K562 (cell line): Measurements from ENCODE around the gene TRAK1. TPM values are rescaled to one million over a fixed set of nuclear protein-coding genes. Genes with fewer than 3 reads are reported as not detected.
A peak's percentile ranks its signal among the peaks of the same experiment; 100 is the strongest.

Experiments
- ATAC-seq: fragments of 200-7000 bp; cut with Tn5 transposase; 3 replicates; pipeline ENCODE4 v1.9.1; 2020; ENCODE audit warnings: moderate library complexity
- BruUV-seq: library from RNA; stranded (reverse); fragments of 400-500 nt; replicated peaks from 2 replicates; lab custom pipeline; 2021; lab: Mats Ljungman, UMichigan
- CTCF ChIA-PET: fragments of 300-600 bp; formaldehyde crosslinking; extraction: SDS; loops from one replicate; lab custom pipeline; 2021; ENCODE audit warnings: low intra/inter-chr PET ratio; lab: Yijun Ruan, JAX
- POLR2A ChIA-PET: fragments of 300-600, 350-650 bp; sonication (Branson Sonifier 250); formaldehyde crosslinking; extraction: SDS; loops from one replicate; lab custom pipeline; 2021; ENCODE audit warnings: antibody characterized with exemption, inconsistent platforms; lab: Yijun Ruan, JAX
- DNase-seq, 4 experiments: peaks; one replicate each; pipeline versions ENCODE4 v3.0.0 to v3.0.0-alpha.2; 2011 to 2018; ENCODE audit warnings: low spot score in 3 of 4, mixed read lengths in 3 of 4; ENCODE audit errors: extremely low read depth in 1 of 4
- FAIRE-seq: peaks from 2 replicates; lab custom pipeline; 2011; peaks lifted over from hg19 to GRCh38; lab: Jason Lieb, UNC
- H2AFZ ChIP-seq: 2 replicates; pipeline ENCODE4 v1.6.0; 2011; ENCODE audit warnings: low read depth, low read length, control low read depth, inconsistent platforms
- H3K27ac ChIP-seq: fragments of 200-600 bp; 3 replicates; pipeline ENCODE4 v1.8.0; 2011; ENCODE audit warnings: low read depth, mild to moderate bottlenecking, control low read depth, inconsistent platforms, low read length, moderate library complexity, mixed read lengths; ENCODE audit errors: extremely low read depth
- H3K27me3 ChIP-seq, 2 experiments: fragments of 300-600 bp in 1 of 2; 2 replicates in 1 of 2; 3 replicates in 1 of 2; pipeline versions ENCODE4 v1.6.0 to v1.8.0; 2011; ENCODE audit warnings: inconsistent platforms in 2 of 2, low read length in 2 of 2, mild to moderate bottlenecking in 1 of 2, mixed read lengths in 1 of 2, moderate library complexity in 1 of 2; ENCODE audit not compliant: control insufficient read depth in 2 of 2, insufficient read depth in 2 of 2
- H3K36me3 ChIP-seq: fragments of 300-600 bp; 3 replicates; pipeline ENCODE4 v1.8.0; 2011; ENCODE audit warnings: mild to moderate bottlenecking, low read length, inconsistent platforms; ENCODE audit not compliant: control insufficient read depth, insufficient read depth
- H3K4me1 ChIP-seq, 2 experiments: fragments of 200-600 bp in 1 of 2; replicated peaks in 1 of 2; 2 replicates in 1 of 2; 3 replicates in 1 of 2; pipeline versions ENCODE4 v1.5.1 to v1.8.0; 2011; ENCODE audit warnings: inconsistent platforms in 2 of 2, low read length in 2 of 2, mild to moderate bottlenecking in 1 of 2, mixed read lengths in 1 of 2, moderate library complexity in 1 of 2; ENCODE audit not compliant: control insufficient read depth in 2 of 2, insufficient read depth in 2 of 2
- H3K4me2 ChIP-seq: 2 replicates; pipeline ENCODE4 v1.6.1; 2011; ENCODE audit warnings: low read length, control low read depth, inconsistent platforms, mixed read lengths; ENCODE audit not compliant: insufficient read depth
- H3K4me3 ChIP-seq: fragments of 200-600 bp; sonication (generic), shearing (Covaris generic); 2 replicates; pipeline ENCODE4 v1.5.1; 2016; ENCODE audit warnings: control low read depth, inconsistent platforms
- H3K79me2 ChIP-seq: fragments of 200-600 bp; 3 replicates; pipeline ENCODE4 v1.8.0; 2011; ENCODE audit warnings: low read length, inconsistent platforms; ENCODE audit not compliant: control insufficient read depth, insufficient read depth
- H3K9ac ChIP-seq, 2 experiments: 2 replicates each; pipeline versions ENCODE4 v1.6.0 to v1.6.1; 2011; ENCODE audit warnings: low read depth in 2 of 2, low read length in 2 of 2, control low read depth in 1 of 2, inconsistent platforms in 1 of 2, mild to moderate bottlenecking in 1 of 2, mixed read lengths in 1 of 2; ENCODE audit not compliant: insufficient read depth in 1 of 2
- H3K9me1 ChIP-seq: one replicate; pipeline ENCODE4 v1.6.0; 2011; ENCODE audit warnings: inconsistent platforms, mild to moderate bottlenecking, low read length, moderate library complexity; ENCODE audit not compliant: control insufficient read depth, insufficient read depth
- H3K9me3 ChIP-seq: replicated peaks from 2 replicates; pipeline ENCODE4 v1.5.1; 2011; ENCODE audit warnings: low read depth, low read length, inconsistent platforms; ENCODE audit not compliant: control insufficient read depth, insufficient read depth
- H4K20me1 ChIP-seq: replicated peaks from 2 replicates; pipeline ENCODE4 v1.6.1; 2011; ENCODE audit warnings: low read length, inconsistent platforms, mixed read lengths; ENCODE audit not compliant: control insufficient read depth, insufficient read depth
- EGR1 ChIP-seq: fragments of 450-650 bp; conservative IDR thresholded peaks from 2 replicates; pipeline ENCODE4 v1.6.1; 2017; ENCODE audit warnings: mild to moderate bottlenecking
- RFX1 ChIP-seq: fragments of 450-650 bp; IDR thresholded peaks from 2 replicates; pipeline ENCODE4 v1.6.1; 2016; ENCODE audit warnings: mild to moderate bottlenecking, moderate library complexity
- U2AF2 ChIP-seq: fragments of 200-400 bp; formaldehyde crosslinking; optimal IDR thresholded peaks from 2 replicates; pipeline ENCODE3; 2017; ENCODE audit warnings: low read depth, mild to moderate bottlenecking, low read length
- ZNF217 ChIP-seq: sonication (generic); formaldehyde crosslinking; IDR thresholded peaks from 2 replicates; pipeline ENCODE4 v1.8.0; 2022; ENCODE audit warnings: mild to moderate bottlenecking, missing genetic modification reagents
- ZNF24 ChIP-seq: fragments of 450-650 bp; IDR thresholded peaks from 2 replicates; pipeline ENCODE4 v1.6.1; 2016
- ZNF316 ChIP-seq: fragments of 450-650 bp; IDR thresholded peaks from 2 replicates; pipeline ENCODE4 v1.6.1; 2016
- WGBS: fragments of 100-300 bp; shearing (Covaris generic); methylation state at CpG from one replicate; pipeline ENCODE4 v1.1.6; 2016; ENCODE audit warnings: low coverage, mixed read lengths; ENCODE audit not compliant: insufficient coverage; ENCODE audit errors: missing lambda C conversion rate; 5-methylcytosine and 5-hydroxymethylcytosine counted together
- in situ Hi-C: fragments of 300-500 bp; cut with MboI; formaldehyde crosslinking; loops from 4 replicates; pipeline ENCODE4 v1.15.0; 2018; ENCODE audit warnings: inconsistent platforms, mixed read lengths
- intact Hi-C: fragments of 100-400 bp; cut with micrococcal nuclease; formaldehyde crosslinking; loops from 2 replicates; pipeline ENCODE4 v1.14.2; 2022
- polyA plus RNA-seq, 8 experiments: library from polyadenylated mRNA; depleted of rRNA in 4 of 8; stranded (reverse) in 5 of 8; unstranded in 3 of 8; fragments of >200 nt; fragmentation: Nextera tagmentation in 2 of 8; fragmentation: Illumina TruSeq in 1 of 8; extraction: Ambion mirVana in 2 of 8; extraction: Trizol in 1 of 8; gene quantifications; 2 replicates each; pipeline versions ENCODE4 v1.2.1 to v1.2.3, GENCODE V29; 2011 to 2014; ENCODE audit warnings: inconsistent platforms in 1 of 8, missing spikeins in 1 of 8
- total RNA-seq, 7 experiments: library from RNA; depleted of rRNA in 6 of 7; stranded (reverse); fragments of >200 nt in 6 of 7; fragmentation: Illumina TruSeq in 2 of 7; extraction: Trizol in 2 of 7; gene quantifications; 2 replicates each; pipeline versions ENCODE4 v1.2.1 to v1.2.3, GENCODE V29; 2011 to 2021; ENCODE audit warnings: low replicate concordance in 1 of 7

TRAK1 gene
- total and polyA plus RNA-seq, 9 of the 15 experiments (the other 6 are each of a cell fraction or from before 2014, with no cell fraction given) = 5.3 to 28.5 (median 17.5) TPM

DNA sequence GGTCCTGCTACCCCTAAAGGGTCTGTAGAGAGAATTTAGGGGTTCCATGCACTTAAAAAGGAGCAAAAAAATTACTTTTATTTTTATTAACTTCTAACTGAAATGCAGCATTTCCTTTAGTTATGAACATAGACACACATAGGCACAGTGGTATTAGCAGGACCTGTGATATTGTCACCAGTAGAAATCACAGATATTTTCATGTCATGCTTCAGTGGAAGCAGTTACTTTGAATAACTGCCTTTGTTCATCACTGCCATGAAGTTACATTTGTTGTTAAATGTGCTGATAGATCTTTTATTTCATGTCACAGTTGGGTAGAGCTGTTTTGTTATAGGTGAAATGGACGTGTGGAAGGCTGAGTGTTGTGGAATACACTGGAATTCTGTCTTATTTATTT is 37.4 kb downstream of the TRAK1 start:
- Histone ChIP-seq H3K27ac (no peak overlapping the region), H3K4me1 (no peaks in the 10 kb centered on the region), H4K20me1 (no peaks in the 10 kb centered on the region), H3K9ac (no peak overlapping the region), H2AFZ (no peak overlapping the region), H3K27me3 (no peaks in the 10 kb centered on the region), H3K79me2 (no peaks in the 10 kb centered on the region), H3K4me2 (no peak overlapping the region), H3K9me1 (peaks cover 3% of the 10 kb centered on the region), H3K36me3 (peaks cover 24% of the 10 kb centered on the region; the same call in 1 of the 3 replicates), H3K4me3 (no peak overlapping the region), H3K9me3 (no peaks in the 10 kb centered on the region)
- no TSS peak for BruUV-seq
- 35% methylated on average over 1 of the region's 1 CpG for WGBS
- no peak for ATAC-seq
- CTCF ChIA-PET = no interaction called here
- no peak for TF ChIP-seq U2AF2
- no peak for TF ChIP-seq EGR1
- TF ChIP-seq ZNF24 = no peak
- no peak for TF ChIP-seq ZNF217 (CRISPR knock-in tag)
- in situ Hi-C loops (no loop called here), intact Hi-C loops (no loop called here)
- no peak for DNase-seq
- no peak for FAIRE-seq
- POLR2A ChIA-PET = no interaction called here

DNA sequence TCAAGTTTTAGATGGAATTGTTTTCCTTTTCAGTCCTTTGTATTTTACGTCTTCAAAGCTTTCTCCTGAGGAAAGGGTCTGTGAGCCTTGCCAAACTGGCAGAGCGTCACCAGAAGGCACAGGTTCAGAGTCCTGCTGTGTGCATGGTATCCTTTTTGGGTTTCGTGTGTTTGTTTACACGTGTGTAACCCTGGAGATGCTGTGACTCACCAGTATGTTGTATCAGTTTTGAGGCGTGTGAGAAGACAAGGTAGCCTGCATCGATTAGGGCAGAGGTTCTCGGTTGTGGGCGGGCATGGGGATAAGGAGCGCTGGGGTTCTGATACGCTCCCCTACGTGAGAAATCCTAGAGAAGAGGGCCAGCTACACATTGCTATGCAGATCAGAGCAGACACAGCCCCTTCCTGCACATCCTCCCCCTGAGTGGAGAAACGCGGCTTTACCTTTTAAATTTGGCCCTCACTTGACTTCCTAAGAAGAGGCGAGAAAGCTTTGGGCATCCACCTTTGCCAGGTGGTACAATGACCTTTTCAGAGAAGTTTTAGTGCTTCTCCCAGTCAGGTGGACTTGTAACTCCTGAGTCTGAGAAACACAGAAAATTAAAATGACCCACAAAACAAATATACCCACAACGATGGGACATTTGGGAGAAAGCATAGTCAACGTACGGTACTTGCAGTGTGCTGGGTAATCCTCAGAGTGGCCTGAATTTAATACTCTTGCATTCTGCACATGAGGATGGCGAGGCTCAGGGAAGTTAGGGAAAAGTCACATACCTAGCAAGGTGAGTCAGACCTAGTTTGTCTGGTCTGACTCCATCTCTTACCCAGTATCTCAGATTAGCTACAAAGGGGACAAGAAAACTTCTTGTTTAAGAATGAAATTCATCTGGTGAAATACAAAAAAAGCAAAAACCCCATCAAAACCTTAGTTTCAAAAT is 38.1 kb downstream of the TRAK1 start:
- Histone ChIP-seq H3K4me2 (no peak overlapping the region), H3K9me3 (no peaks in the 10 kb centered on the region), H3K9me1 (peaks cover 3% of the 10 kb centered on the region), H2AFZ (no peak overlapping the region), H3K27ac (no peak overlapping the region), H3K9ac (no peak overlapping the region), H3K36me3 (peaks cover 24% of the 10 kb centered on the region; the same call in 1 of the 3 replicates), H3K4me1 (no peaks in the 10 kb centered on the region), H3K4me3 (no peak overlapping the region), H3K79me2 (no peaks in the 10 kb centered on the region), H3K27me3 (no peaks in the 10 kb centered on the region), H4K20me1 (no peaks in the 10 kb centered on the region)
- in situ Hi-C loops = no loop called here
- ChIA-PET CTCF (no interaction called here), POLR2A (no interaction called here)
- no peak for ATAC-seq
- BruUV-seq = no TSS peak
- DNase-seq = no peak
- intact Hi-C loops = no loop called here
- no peak for FAIRE-seq
- TF ChIP-seq RFX1 = peak; percentile 50
- TF ChIP-seq ZNF316 = no peak
- 75% methylated on average over 18 of the region's 18 CpGs for WGBS
